Cerebellar cortex (tissue), 1 donor: ENCODE measurements around the gene MEAK7.
"Not testable (repeated sequence)": the region's sequence is repeated elsewhere in the genome, so short reads cannot be mapped to it uniquely, and the experiment has no call there.

Experiments
- DNase-seq: peaks from one replicate; pipeline ENCODE4 v3.0.0-alpha.2; 2015; ENCODE audit warnings: low spot score

Gene MEAK7

DNA sequence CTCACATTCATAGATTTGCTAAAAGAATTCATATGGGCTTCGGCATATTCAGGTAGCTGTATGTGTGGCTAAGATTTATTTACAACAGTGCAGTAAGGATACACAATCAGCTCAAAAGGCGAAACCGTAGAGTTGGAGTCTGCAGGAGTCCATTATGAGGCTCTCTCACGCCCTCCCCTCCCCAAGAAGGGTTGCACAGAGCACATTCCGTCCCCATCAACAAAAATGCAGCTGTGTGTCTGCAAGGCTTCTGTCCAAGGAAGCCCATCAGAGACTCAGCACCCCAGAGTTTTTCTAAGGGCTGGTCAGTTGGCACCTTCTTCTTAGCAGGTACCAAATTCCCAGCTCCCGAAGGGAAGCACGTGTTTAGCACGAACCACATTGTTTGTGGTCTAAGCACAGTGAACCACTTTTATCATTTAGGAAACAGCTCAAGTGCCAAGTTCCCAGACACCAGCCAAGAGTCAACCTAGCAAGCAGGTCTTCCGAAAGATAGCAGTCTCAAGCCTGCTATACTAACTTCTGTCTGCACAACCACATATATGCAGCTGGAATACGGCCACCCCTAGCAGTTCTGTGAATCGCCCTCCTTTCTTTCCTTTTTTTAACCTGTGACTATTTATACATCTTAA is 28.5 kb upstream of the MEAK7 start:
- no peak for DNase-seq

DNA sequence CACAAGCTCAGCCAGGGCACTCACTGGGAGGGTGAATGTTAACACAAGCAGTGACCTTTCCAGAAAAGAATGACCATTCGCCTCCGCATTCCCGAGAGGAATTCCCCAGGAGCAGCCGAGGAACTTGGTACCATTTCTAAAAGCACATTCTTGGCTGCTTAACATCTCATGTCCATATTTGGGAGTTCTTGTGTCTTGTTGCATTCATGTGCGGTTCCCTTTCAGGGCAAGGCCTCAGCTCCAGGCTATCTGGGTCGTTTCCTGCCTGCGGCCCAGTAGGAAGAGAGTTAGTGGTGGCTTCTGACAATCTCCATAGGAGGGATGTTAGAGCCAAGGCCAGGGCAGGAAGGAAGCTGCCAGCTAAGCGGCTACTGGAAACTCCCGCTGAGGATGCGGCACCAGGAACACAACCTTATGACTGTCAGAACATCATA is 27.8 kb upstream of the MEAK7 start:
- DNase-seq: peak; percentile 74

DNA sequence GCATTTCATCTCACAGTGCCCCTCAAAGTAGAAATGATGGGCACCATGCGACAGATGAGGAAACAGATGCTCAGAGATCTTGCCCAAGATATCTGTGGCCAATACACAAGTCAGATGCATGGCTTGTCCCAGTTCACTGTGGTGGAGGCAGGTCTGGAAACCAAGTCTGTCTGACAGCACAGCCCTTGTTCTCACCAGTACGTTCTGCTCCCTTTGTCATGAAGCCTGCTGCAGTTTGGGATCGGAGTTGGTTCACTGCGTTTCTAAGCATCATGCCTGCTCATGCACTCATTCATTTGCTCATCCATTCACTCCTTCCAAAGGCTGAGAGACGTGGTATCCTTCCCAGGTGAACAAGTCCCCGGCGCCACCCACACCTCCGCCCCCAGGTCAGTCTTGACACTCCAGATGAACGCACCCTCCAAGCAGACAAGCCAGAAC is 27.2 kb upstream of the MEAK7 start:
- no peak for DNase-seq

DNA sequence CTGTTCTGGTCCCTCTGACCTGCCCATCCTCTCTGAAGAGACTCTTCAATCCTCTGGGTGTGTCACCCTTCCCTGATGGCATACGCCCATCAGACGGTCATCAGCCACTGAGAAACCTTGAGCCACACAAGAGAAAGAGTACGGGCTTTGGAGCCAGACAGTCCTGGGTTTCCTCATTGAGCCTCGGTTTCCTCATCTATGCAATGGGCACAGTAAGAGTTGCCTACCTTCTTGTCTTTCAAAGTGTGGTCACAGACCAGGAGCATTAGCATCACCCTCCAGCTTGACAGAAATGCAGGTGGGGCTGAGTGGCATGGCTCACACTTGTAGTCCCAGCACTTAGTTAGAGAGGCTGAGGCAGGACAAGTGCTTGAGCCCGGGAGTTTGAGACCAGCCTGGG is 26.1 kb upstream of the MEAK7 start:
- no peak for DNase-seq

DNA sequence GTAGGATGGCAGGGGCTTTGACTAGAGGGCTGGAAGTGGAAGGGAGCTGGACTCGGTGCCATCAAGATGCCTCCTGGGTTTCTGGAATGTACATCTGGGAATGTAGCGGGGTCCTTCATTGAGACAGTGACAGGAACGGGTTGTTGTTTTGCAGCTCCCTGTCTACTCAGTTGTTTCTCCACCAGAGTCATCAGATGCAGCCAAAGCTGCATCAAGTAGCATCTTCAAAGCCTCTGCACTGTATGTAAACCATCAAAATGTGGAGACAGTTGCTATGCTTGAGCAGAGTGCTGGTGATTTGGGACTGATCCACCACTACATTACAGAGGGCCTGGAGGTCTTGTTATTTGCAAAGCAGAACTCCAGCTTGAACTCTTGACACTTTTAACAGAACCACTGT is 25.1 kb upstream of the MEAK7 start:
- DNase-seq: no peak

DNA sequence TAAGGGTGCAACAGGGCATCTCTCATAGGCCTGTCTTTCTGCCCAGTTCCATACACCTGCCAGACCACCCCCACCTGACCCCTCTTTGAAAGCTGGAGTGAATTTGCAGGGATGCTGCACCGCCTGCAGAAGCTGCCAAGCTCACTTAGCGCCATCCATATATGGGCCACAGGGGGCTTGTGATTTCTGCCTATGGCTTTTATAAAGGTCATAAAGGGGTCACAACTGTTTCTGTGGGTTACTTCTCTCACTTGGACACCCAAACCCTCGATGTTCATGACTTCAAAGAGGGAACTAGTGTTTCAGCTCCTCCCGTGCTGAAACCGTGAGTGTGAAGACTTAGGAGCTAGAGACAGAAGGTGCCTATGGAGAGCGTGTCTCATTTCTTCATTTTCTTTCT is 23.9 kb upstream of the MEAK7 start:
- DNase-seq: no peak

DNA sequence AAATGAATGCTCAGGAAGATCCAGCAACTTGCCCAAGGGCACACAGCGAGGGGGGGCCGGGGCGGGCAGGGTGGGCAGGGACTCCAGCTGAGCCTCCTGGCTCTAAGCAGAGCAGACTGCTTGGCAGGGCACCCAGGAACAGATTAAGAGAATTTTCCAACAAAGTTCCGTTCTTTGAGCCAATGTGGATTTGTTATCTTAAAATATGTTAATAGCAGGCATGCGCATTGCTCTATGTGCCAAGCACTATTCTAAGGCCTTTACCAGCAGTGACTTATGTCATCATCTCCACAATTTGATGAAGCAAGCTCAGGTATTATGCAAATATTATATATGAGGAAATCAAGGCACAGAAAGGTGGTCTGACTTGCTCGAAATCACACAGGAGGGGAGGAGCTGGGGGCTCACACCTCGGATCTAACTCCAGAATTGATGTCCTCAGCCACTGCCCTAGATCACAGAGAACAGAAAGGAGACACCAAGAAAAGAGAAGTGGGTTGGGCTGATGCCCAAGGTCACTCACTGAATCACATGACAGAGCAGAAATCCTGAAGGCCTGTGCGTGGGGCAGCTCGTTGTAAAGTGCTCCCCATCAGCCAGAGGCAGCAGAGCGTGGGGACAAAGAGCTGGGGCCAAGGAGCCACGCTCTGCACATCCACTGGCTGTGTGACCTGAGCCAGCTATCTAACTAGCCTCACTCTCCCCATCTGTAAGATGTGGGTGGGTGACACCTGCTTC is 23.2 kb upstream of the MEAK7 start:
- no peak for DNase-seq

DNA sequence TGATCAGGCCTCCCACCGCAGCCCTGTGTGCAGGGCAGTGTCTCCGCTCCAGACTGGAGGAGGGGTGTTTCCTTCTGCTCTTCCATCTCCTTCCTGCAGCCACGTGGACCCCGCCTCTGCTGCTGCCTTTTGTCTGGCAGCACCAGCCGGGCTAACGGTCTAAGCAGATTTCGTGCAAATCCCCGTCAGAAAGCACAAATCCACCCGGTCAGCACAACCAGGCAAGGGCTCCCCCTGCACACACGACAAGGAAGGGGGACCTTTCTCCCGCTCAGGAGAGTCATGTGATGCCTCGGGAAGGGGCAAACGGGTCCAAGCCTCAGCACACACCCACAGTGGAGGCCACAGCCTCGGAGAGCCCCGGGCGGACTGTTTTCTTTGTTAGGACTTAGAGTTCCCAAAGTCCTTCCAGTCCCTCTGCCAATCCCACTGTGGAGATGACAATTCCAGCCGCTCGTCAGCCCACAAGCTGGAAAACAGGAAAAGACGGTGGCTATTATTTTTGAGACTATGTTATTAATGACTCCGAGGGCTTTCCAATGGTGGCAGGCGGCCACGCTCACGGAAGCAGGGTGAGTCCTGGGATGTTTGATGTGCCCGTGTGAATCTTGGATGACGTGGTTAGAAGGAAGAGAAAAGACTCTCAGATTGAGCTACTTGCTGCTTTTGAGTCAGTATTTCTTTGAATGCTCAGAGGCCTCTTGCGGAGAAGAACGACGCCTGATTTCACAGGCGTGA is 22.5 kb upstream of the MEAK7 start:
- no peak for DNase-seq

DNA sequence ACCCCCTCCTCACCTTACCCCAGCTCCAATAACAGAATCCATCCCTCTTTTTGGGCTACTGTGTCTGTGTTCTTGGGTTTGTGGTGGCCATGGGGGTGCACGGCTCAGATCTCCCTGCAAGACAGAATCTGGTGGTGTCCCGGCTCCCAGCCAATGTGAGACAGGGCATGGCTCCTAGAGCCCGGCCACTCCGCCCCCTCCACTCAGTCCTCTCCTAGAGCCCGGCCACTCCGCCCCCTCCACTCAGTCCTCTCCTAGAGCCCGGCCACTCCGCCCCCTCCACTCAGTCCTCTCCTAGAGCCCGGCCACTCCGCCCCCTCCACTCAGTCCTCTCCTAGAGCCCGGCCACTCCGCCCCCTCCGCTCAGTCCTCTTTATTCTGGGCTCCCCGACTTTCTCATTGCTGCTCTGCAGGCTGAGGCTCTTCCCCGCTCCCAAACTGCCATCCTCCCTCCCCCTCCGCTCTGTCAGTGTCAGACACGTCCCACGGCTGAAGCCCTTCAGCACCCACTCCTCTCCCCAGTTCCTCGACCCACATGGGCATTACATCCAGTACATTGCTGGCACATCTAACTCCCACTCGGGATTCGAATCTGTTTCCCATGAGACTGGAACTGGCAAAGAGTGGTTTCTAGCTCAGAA is 20.6 kb upstream of the MEAK7 start:
- not testable (repeated sequence) for DNase-seq

DNA sequence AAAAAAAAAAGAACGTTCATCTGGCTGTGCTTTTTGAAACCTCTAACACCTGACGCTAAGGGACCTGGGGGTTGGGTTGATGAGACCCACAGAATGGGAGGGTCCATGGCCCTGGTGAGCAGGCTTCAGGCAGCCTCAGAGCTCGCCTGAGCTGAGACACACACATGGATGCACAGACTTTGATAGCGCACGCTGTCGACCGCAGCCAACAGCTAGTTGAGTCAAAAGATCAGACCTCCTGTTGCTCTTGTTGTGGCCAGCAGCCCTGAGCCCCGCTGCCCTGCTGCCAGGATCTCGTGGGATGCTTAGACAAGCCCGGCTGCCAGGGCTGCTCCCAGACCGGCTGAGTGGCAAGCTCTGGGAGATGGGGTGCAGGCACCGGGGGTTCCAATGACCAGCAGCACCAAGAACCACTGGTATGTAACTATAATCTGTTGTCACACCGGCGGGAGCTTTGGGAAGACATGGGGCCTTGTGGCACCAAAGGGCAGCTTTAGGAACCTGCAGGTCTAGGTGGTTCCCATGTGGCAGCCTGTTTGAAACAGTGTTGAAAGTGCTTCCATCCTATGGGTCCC is 20.0 kb upstream of the MEAK7 start:
- no peak for DNase-seq

DNA sequence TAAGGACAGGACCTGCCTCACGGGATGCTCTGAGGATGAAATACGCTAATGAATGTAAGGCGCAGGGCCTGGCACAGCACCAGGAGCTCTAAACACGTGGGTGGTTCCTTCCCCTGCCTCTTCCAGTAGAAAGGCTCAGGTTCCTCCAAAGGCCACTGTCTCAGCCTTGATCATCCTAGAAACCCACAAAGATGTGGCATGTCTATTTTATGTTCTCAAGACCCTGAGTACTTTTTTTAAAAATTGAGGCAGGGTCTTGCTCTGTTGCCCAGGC is 17.0 kb upstream of the MEAK7 start:
- no peak for DNase-seq

DNA sequence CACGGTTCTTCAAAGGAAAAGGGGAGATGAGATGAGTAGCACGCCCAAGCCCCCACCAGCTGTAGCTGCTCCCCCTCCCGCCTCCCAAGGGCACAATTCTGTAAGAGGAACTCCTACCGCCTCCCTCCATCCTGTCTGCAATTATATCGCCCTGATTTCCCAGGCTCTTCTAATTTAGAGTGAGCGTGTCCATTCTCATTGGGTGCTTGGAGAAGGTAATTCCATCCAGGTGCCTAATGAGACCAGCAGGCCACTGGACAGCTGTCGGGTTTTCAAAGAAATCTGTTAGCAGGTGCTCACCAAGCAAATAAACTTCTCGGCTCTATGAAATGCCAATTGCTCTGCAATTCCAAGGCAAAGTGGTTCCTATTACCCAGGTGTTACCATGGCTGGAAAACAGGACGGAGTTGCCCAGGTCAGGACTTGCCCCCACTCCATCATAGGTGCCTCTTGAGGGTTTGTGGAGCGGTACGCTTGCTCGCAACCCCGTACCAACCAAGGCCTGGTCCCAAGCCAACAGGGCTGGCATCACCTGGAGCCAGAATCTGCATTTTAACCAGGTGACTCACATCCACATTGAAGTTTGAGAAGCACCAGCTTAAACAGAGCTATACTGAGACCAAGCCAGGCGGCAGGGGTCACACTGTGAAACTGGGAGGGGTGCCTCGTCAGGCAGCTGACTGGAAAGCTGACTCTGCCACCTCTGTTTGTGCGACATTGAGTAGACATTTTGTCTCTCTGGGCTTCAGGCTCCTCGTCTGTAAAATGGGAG is 16.5 kb upstream of the MEAK7 start:
- no peak for DNase-seq

DNA sequence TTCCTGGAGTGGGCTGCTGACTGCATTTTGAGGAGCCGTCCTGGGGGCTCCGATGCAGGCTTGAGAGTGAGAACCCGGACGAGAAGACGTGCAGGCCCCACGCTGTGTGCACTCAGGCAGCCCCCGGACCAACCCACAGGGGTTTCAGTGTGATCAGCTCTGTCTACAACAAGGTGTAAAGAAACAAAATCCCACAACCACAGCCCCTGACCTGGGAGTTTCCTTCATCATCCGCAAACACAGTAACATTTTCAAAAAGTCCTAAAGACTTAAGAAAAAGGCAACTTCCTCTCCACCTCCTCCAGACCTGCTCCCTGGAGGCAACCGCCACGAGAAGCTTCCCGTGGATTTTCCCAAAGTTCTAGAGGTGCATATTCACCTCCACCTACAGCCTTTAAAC is 15.4 kb upstream of the MEAK7 start:
- no peak for DNase-seq

DNA sequence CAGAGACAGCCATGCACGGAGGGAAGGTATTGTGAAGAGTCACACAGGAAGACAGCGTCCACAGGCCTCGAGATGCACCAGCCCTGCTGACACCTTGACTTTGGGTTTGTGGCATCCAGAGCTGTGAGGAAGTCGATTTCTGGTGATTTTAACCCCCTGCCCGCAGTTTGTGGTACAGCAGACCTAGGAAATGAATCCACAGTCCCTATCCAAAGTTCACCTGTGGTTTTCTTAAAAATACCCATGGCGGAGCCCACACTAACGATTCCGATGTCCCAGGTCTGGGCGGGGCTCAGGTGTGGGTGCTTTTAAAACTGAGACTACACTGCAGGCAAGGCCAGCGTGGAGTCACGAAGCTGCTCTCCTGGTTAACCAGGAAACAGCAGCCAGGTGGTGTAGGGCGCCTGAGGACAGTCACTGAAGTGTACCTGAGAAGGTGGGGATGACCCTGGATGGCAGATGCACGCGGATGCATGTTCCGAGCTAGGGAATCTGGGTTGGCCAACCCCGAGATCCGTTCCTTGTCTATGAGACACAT is 14.4 kb upstream of the MEAK7 start:
- DNase-seq: no peak

DNA sequence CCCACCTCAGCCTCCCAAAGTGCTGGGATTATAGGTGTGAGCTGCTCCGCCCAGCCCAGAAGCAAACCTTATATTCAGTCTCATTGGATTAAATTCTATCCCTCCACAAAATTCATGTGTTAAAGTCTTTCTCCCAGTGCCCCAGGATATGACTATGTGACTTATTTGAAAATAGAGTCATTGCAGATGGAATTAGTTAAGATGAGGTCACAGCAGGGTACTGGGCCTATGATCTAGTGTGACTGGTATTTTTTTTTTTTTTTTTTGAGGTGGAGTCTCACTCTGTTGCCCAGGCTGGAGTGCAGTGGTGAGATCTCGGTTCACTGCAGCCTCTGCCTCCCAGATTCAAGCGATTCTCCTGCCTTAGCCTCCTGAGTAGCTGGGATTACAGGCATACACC is 13.8 kb upstream of the MEAK7 start:
- not testable (repeated sequence) for DNase-seq

DNA sequence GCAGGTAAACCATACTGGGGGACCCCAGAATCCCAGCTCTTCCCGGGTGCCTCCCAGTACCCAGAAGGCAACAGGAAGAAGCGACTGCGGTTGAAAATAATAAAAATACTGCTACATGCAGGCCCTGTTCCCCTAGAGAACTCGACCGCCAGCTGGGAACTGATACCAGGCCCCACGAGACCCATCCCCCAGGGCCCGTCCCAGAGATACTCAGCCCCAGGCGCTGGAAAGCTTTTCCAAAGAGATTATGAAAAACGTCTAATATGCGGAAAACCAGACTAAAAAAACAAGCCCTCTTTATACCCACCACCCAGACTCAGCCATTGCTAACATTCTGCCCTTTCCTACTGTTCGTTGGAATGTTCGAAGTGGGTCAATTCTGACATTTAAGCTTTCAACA is 12.9 kb upstream of the MEAK7 start:
- DNase-seq: no peak

DNA sequence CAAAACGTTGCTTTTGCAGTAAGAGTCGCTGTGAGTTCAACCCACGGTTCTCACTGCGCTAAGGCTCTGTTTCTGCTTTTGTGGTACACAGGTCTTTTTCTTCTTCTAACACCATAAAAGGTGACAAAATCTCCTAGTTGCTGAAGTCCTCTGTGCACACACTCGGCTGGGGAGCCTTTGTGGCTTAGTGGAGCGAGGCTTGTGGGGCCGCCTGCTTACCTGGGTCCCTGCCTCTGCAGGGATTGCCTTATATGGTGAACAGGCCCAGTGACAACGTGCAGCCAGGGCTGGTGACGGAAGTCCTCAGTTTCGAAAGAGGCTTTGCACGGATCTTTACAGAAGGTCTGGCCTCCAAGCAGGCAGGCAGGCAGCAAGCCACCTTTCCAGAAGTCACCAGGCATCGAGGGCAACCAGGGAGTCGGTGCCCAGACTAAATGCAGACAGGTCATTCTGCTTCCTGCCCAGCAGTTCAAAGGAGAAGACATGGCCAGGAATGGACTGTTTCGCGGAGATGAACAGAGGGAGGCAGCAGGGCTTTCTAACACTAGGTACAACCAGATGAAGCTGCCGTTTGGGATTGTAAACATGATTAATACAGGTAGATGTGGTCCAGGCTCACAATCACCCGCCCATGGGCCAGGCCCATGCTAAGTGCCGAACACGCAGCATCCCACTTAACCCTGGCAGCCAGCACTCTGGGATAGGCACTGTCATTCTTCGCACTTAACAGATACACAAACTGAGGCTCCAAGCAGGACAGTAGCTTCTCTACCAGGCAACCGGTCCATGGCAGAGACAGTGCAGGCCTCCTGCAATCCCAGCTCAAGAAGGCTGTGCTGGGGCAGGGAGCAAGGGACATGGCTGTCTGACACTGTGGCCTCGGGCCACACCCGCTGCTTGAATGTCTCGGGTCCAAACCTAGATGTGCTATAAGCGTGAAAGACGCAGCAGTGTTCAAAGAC is 10.7 kb upstream of the MEAK7 start:
- no peak for DNase-seq

DNA sequence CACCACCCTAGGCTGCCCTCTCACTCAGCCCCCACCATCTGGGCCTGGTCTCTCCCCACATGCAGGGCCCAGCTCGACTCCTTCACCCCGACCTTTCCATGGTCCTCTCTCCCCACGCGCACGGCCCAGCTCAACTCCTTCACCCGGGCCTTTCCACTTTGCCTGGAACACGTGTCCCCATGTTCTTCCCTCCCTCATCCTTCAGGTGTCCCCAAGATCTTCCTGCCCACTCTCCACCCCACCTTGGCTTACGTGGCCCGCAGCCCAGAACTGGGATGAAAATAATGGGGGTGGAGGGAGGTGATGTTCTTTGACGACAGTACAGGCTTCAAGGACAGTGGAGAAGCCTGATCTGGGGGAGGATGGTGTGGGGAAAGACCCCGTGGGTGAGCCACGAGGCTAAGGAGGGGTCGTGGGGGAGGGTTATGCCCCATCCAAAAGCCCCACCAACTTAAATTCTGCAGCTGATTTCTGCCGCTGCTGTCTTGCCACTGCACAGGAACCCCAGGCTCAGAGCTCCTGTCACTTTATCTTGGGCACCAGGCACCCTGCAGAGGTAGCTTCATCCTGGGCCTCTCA is 9.9 kb upstream of the MEAK7 start:
- no peak for DNase-seq

DNA sequence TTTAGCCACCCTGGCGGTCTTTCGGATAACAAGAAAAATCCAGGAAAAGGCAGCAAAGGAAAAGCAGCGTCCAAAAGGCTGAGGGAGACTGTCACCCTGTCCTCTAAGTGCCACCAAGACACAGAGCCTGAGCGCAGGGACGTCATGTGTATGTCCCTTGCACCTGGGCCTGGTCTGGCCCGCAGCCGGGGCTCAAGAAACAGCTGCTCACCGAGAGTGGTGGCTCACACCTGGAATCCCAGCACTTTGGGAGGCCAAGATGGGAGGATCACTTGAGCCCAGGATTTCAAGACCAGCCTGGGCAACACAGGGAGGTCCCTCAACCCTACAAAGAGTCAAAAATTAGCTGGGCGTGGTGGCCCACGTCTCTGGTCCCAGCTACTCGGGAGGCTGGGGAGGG is 9.2 kb upstream of the MEAK7 start:
- DNase-seq: no peak

DNA sequence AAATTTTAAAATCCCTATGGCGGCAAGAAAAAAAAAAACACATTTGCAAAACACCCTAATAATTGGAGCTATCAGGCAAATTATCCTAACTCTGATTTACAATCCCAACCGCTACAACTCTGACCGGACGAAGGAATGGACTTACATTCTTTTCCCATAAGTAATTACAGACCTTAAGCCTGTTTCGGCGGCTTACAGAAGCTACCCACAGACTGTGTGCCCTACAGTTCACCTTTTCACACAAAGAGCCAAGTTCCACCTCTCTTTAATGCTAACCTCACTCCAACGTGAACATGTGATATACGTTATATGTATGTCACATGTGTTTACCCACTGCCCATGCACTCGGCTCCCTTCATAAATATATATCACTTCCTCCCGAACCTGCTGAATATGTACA is 8.7 kb upstream of the MEAK7 start:
- DNase-seq: no peak
